ENCODE data around the gene MEMO1.
"Not testable (repeated sequence)": the region's sequence is repeated elsewhere in the genome, so short reads cannot be mapped to it uniquely, and the experiment has no call there.

The MEMO1 gene

DNA sequence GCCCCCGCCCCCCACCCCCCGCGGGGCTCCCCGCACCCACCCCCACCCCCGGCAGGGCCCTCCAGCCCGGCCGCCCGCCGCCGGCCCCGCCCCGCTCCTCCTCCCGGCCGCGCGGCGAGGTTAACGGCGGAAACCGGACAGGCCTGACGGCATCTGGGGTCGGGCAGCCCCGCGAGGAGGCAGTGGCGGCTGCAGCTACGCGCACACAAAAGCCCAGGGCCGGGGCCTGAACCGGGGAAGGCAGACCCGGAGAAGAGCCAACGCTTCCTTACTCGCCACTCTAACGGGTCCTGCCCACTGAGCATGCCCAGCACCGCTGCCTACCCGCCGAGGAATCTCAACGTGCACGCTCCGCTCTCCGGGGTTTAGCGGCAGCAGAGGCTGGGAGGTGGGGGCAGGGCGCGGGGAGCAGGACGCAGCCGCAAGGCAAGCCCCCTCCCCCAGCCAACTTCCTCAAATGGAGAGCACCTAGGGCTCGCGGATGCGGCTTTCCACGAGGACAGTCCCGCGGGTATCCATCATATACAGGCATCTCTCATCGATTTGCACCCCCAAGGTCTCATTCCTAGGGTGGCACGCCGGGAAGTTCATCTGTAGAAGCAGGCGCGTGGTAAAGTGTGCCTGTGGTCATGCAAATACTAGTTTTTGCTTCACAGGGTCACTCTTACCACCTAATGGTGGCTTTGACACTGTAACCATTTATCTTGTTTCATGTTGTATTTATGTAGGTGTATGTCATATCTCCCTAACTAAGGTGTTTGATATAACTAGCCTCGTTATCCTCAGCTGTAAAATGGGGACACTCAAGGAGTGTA, at the start of gene MEMO1:
TSS of gene MEMO1 (minus strand) at position 339 of the 815 bp plus-strand sequence. CDS start 761 bp downstream, outside the sequence.
- DNase-seq (ENCODE audit: low read depth), result peak; percentile 94

DNA sequence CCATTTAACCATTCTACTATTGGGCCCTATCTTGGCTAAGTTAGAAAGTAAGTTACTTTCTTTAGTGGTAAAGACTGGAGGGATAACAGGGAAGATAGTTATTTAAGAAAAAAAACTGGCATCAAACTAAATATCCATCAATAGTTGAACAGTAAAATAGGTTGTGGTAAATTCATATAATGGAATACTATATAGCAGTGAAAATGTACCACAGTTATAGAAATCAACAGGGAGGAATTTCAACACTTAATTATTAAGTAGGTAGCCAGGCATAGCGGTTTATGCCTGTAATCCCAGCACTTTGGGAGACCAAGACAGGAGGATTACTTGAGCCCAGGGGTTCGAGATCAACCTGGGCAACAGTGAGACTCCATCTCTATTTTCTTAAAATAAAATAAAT, 49.5 kb upstream of the MEMO1 start:
- DNase-seq (ENCODE audit: low read depth), result no peak

DNA sequence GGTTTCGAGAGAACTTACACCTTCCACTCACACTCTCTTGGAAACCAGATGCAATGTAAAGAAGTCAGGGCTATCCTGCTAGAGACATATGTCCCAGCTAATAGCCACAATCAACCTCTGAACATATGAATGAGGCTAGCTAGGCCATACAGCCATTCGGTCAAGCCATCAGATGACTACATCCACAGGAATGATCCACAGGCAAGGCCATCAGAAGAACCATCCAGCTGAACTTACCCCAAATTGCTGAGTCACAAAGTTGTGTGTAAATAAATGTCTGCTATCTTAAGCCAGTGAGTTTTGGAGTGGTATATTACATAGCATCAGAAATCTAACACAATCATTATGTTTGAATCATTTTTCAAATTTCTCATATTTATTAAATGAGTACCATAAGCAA, 47.3 kb upstream of the MEMO1 start:
- DNase-seq (ENCODE audit: low read depth), result peak; percentile 65

DNA sequence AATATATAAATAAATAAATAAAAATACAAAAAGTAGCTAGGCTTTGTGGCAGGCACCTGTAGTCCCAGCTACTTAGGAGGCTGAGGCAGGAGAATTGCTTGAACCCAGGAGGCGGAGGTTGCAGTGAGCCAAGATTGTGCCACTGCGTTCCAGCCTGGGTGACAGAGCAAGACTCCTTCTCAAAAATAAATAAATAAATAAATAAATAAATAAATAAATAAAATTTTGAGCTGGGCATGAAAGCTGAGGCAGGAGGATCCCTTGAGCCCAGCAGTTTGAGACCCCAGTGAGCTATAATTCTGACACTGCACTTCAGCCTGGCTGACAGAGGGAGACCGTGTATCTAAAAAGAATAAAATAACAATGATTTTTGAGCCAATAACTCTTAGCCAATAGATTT, 43.8 kb upstream of the MEMO1 start:
- DNase-seq (ENCODE audit: low read depth), result not testable (repeated sequence)

DNA sequence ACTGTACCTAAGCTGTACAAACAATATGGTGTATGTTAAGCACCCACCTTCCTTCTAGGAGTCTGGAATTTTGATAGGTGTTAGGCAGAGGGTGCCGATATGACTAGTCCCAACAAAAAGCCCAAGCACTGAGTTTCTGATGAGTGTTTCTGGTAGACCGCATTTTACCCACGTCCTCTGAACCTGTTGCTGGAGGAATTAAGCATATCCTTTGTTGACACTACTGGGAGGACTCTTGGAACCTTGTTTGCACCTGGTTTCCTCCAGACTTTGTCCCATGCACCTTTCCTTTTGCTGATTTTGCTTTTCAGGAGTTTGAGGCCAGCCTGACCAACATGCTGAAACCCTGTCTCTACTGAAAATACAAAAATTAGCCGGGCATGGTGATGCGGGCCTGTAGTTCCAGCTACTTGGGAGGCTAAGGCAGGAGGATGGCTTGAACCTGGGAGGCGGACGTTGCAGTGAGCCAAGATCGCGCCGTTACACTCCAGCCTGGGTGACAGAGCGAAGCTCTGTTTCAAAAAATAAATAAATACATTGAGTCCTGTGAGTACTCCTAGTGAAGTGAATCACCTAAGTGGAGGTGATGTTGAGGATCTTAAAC, 41.1 kb upstream of the MEMO1 start:
- no peak for DNase-seq (ENCODE audit: low read depth)

DNA sequence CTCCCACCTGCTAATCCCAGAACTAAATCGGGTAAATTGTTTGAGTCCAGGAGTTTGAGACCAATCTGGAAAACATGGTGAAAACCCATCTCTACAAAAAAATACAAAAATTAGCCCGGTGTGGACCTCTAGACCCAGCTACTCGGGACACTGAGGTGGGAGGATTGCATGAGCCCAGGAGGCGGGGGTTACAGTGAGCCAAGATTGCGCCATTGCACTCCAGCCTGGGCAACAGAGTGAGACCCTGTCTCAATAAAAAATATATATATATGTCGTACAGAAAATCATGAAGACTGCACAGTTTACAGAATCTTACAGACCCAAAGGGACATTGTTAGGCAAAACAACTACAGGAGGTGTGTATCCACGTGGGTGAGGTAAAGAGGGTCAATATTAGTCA, 32.8 kb upstream of the MEMO1 start:
- no peak for DNase-seq (ENCODE audit: low read depth)

DNA sequence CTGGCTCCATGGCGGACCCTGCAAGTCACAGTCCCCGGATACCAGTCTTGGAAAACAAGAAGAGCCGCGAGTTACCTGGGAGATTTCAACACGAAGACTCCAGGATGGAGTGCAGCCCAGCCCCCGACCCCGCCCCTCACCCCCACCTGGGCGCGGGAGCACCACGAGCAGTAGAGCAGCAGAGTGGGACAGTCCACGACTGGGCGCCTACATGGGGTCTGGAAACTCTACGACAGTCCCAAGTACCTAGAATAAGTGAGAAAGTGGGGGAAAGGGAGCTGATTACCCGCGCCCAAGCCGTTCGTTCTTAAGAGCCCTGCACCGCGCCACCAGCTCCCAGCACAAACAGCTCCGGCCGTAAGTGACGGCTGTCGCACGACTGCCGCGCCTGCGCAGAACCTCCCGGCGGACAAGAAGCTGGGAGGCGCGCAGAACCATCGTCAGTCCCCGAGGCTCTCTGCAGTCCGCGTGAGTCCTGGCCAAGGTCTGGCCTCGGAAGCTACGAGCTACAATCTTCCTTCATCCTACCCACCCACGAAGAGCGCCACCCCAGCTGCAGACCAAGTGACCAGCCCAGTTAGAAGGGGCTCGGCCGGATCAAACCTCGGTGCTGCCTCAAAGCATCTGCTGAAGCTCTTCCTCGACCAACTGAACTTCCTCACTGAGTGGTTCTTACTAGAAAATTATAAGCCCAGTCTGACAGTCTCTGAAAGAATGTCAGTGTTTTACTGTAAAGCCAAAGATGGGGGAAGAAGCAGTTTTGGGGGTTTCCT, 28.8 kb upstream of the MEMO1 start, which contains the start of gene DPY30:
TSS of gene DPY30 (minus strand) at position 359 of the 773 bp plus-strand sequence. CDS start at position 10, 349 bp downstream.
- DNase-seq (ENCODE audit: low read depth), result peak; percentile 95

DNA sequence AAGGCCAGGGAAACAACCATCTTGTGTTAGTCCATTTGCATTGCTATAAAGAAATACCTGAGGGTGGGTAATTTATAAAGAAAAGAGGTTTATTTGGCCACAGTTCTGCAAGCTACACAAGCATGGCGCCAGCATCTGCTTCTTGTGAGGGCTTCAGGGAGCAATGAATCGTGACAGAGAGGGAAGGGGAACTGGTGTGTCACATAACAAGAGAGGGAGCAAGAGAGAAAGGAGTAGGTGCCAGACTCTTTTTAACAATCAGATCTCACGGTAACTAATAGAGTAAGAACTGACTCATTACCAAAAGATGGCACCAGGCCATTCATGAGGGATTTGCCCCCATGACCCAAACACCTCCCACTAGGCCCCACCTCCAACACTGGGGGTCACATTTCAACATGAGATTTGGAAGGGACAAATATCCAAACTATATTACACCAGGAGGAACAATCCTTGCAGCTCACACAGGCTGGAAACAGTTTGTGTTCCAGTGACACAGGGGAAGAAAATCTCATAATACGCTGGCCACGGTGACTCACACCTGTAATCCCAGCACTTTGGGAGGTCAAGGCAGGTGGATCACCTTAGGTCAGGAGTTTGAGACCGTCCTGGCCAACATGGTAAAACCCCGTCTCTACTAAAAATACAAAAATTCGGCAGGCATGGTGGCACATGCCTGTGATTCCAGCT, 23.5 kb upstream of the MEMO1 start:
- peak; percentile 43 for DNase-seq (ENCODE audit: low read depth)

DNA sequence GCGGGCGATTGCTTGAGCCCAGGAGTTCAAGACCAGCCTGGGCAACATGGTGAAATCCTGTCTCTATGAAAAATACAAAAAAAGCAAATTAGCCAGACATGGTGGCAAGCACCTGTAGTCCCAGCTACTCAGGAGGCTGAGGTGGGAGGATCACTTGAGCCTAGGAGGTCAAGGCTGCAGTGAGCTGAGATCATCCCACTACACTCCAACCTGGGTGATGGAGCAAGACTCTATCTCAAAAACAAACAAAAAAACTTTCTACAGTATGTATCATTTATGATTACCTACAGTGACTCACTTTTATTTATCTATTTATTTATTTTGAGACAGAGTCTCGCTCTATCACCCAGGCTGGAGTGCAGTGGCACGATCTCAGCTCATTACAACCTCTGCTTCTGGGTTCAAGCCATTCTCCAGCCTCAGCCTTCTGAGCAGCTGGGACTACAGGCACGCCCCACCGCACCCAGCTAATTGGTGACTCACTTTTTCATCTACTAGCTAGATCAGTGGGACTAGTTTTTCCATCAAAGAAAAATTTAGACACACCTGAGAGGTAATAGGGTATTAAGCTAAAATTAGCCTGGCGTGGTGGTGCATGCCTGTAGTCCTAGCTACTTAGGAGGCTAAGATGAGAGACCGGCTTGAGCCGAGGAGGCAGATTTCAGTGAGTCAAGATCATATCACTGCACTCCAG, 8.1 kb upstream of the MEMO1 start:
- DNase-seq (ENCODE audit: low read depth), result peak; percentile 11

DNA sequence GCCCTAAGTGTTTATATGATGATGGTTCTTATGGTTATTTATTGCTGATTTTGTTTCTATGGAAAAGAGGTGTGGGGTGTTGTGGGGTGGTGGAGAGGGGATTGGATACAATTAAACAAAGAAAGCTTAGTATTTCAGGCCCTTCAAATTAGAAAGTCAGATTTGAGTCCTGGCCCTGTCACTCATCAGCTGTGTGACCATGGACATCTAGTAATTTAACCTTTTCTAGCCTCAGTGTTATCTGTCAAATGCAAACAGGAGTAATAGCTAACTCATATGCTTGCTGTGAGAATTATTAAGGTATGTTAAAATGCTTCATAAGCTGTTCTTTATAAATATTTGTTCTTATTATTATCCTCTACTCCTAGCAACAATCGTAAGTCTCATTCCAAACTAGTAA, 2.1 kb upstream of the MEMO1 start:
- no peak for DNase-seq (ENCODE audit: low read depth)

DNA sequence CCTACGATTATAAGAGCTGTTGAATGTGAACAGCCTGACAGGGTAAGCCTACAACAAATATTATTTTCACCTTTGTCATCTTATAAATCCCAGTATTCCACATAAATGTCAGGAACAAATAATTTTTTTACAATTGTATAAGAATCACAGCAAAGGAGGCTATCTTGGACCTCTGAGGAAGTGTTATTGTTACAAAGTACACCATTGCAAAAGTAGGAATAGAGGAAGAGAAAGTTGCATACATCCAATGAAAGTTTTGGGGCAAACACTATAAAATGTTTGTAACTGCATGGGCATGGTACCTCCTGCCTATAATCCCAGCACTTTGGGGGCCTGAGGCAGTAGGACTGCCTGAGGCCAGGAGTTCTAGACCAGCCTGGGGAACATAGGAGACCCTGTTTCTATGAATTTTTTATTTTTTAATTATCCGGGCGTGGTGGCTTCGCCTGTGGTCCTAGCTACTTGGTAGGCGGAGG, 715 bp upstream of the MEMO1 start:
- DNase-seq (ENCODE audit: low read depth), result no peak

DNA sequence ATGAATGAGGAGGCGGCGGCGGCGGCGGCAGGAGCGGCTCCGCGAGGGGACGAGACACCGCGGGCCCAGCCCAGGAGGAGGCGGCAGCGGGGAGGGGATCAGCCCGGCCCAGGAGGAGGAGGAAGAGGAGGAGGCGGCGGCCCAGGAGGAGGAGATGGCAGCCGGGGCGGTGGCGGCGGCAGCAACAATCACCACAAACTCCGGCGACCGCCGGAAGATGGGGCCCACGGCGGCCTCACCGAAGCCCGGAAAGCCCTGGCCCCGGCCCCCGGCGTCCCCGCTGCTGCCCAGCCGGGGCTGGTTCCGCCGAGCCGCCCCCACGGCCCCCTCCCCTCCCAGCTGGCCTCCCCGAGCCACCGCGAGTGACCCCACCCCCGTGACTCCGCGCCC, 533 bp downstream of the MEMO1 start:
- peak; percentile 44 for DNase-seq (ENCODE audit: low read depth)

DNA sequence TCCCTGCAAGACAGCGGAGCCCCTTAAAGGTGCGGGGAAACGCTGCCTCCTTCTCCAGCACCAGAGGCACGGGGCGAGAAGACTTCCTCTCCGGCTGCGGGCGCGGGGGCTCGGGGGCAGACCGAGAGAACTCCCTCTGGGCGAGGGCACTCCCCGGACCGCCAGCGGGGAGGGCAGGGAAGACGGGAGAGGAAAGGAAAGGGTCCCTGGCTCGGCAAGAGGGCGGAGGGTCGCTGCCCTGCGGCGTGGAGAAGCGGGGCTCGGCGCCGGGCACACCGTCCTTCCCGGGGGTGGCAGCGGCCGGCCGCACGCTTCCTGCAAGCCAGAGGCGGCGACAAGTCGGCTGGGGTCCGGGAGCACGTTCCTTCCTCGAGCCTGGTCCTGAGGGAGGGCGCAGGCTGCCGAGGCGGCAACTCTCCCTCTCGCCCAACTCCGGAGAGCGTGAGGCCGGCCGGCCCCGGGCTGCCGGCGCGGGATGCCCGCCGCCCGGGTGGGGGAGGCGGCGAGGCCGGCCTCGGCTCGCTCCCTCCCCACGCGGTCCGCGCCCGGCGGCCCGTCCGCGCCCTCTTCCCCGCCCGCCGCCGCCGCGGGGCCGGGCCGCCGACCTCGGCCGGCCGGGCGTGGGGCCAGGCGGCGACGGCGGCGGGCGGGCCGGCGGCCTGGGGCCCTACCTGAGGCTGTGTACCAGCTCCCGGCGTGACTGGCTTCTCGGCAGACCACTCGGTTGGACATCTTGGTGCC, 1.1 kb downstream of the MEMO1 start:
- DNase-seq (ENCODE audit: low read depth), result peak; percentile 33

DNA sequence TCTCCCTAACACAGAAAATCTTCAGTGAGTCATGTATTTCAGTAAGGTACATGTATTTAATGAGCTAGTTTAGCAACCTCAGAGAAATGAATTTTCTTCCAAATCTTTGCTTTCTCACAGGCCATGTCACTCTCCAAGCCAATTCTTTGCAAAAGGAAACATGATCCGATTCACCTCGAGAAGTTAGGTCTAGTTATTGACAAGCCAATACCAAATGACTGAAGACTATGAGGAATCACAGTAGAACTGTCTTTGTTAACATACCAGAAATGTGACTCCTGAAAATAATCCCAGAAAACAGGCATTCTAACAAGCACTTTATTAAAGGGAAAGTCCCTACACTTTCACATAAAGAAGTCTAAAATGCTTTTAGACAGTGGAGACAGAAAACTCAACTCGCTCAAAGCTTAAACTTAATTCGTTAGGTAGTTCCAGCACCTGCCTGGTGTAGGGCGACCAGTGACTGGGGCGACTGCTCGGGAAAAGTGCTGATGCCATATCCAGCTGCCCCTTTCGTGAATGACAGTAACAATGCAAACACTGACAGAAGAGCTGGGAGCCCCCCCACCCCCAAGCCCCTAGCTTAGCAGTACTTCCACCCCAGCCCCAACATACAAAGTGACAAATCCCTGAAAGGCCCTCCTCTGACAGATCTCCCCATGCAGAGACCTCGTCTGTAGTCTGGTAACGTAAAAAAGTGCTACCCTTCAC, 1.8 kb downstream of the MEMO1 start:
- peak; percentile 66 for DNase-seq (ENCODE audit: low read depth)

DNA sequence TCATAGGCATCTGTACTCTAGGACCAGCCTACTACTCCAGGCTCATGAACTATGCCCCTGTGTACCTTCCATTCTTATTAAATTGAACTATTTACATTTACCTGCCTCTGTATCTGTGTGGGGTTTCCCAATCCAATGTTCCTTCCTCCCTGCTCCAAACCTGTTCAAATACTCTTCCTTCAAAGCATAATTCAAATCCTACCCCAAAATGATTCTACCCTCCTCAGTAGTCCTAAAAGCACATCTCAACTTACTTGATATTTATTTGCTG, 3.8 kb downstream of the MEMO1 start:
- DNase-seq (ENCODE audit: low read depth), result no peak

DNA sequence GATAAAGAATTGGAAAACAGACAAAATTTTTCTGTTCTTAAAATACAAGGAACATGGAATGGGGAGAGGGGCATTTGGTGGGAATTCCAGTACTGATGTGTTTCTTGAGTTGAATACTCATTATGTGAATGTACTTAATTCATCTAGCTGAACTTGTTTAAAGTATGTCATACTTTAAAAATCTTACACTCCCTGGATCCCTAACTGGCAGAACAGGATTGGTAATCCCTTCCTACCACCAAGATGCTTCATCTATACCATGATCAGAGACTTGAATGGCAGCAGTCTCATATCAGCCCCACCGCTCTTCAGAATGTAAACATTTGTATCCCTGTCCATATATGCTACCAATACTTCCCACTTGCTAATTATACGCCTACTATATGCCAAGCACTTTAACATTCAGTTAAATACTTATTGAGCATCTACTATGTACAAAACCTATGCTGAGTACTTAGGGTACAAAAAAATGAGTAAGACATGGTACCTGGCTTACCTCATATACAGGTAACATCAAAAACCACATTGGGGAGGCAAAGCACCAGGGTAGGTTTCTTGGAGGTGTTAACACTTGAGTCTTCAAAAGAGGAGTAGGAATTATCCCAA, 5.3 kb downstream of the MEMO1 start:
- no peak for DNase-seq (ENCODE audit: low read depth)

DNA sequence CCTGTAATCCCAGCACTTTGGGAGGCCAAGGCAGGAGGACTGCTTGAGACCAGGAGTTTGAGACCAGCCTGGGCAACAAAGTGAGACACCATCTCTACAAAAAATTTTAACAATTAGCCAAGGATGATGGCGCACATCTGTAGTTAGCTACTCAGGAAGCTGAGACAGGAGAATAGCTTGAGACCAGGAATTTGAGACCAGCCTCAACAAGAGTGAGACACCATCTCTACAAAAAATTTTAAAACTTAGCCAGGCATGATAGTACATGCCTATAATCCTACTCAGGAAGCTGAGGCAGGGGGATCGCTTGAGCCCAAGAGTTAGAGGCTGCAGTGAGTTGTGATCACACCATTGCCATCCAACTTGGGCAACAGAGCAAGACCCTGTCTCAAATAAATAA, 7.0 kb downstream of the MEMO1 start:
- no peak for DNase-seq (ENCODE audit: low read depth)

DNA sequence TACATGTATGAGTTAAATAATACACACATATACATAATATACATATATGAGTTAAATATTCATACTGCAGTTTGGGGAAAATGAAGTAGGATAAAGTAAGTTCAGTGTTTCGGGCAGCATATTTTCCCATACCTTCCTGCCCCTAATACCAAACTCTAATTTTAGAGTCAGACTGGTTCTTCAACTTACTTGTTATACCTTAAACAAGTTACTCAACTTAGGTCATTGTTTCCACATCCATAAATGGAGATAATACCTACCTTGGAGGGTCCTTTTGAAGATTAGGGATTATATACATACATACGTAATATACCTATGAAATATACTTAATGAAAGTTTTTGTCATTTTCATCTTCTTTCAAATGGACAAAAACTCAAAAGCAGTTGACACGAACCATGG, 8.4 kb downstream of the MEMO1 start:
- no peak for DNase-seq (ENCODE audit: low read depth)

DNA sequence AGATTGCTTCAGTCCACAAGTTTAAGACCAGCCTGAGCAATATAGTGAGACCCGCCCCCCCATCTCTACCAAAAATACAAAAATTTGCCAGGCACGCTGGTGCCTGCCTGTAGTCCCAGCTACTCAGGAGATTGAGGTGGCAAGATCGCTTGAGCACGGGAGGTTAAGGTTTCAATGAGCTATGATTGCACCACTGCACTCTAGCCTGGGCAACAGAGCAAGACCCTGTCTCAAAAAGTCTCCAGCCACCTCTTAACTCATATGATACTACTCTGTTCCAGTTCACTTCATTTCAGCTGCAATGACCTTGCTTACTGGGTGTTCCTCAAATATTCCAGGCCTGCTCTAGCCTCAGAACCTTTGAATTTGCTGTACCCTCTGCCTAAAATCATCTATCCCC, 11.4 kb downstream of the MEMO1 start:
- DNase-seq (ENCODE audit: low read depth), result no peak
